GM18868 (cell line): ENCODE results near the gene CCDC80.

Experiments used
- ATAC-seq: cut with Tn5 transposase; IDR thresholded peaks from one replicate; pipeline ENCODE4 v1.9.1; 2021; ENCODE audit warnings: mild to moderate bottlenecking, moderate library complexity; ENCODE audit not compliant: unreplicated experiment

Gene CCDC80, protein sequence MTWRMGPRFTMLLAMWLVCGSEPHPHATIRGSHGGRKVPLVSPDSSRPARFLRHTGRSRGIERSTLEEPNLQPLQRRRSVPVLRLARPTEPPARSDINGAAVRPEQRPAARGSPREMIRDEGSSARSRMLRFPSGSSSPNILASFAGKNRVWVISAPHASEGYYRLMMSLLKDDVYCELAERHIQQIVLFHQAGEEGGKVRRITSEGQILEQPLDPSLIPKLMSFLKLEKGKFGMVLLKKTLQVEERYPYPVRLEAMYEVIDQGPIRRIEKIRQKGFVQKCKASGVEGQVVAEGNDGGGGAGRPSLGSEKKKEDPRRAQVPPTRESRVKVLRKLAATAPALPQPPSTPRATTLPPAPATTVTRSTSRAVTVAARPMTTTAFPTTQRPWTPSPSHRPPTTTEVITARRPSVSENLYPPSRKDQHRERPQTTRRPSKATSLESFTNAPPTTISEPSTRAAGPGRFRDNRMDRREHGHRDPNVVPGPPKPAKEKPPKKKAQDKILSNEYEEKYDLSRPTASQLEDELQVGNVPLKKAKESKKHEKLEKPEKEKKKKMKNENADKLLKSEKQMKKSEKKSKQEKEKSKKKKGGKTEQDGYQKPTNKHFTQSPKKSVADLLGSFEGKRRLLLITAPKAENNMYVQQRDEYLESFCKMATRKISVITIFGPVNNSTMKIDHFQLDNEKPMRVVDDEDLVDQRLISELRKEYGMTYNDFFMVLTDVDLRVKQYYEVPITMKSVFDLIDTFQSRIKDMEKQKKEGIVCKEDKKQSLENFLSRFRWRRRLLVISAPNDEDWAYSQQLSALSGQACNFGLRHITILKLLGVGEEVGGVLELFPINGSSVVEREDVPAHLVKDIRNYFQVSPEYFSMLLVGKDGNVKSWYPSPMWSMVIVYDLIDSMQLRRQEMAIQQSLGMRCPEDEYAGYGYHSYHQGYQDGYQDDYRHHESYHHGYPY

DNA sequence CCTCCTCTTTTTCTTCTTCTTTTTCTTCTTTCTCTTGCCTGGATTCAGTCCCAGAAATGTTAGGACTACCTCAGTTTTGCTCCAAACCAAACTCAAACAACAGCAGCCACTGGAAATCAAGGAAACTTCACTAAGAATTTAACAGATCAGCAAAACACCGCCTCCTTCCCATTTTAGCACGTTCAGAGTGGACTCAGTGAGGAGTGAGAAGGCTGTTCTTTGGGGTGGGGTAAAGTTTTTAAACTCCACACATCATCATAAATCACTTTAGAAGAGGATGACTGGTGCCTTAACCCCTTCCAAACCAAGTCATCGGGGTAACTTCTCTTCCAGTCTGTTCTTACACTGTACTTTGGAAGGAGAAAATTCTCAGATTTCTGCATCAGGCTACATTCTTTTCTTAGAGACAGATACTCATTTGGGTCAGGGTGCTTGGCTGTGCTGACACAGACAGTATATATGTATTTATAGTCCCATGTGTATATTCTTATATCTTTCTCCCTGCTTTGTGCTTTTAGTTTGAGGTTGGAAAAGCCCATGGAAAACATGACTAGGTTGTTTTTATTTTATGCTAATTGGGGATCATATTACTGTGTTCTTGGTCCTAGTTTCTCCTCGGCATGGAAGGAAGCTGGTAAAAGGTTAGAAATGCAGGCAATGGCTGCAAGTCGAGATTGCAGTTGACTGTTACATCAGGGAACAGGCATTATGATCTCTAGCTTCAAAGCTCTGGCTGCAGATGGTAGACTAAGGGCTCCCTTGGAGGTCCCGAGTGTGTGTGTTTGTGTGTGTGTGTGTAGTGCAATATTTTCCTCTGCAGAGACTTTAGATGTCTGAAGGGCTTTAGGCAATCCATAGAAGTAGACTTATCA, at the start of gene CCDC80:
TSS of gene CCDC80 (minus strand) at position 214 of the 872 bp plus-strand sequence. CDS start 1,238 bp downstream, outside the sequence.
- no peak for ATAC-seq

DNA sequence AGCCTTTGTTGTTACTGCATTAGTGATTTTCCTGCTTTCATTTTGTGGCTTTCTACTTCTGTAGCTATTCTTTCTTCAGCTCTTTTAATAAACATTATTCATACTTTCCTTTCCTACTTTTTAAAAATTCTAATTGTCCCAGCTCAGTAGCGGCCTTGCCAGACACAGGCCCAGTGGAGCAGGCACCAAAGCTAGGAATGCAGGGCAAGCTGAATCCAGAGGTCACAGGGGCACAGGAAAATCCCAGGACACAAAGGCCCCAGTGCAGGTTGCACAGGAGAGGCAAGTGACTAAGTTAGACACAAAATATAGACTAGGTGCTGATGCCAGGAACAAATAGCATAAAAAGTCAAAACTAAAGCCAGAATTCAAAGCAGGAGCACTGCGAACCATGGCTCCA, 49.0 kb upstream of the CCDC80 start:
- no peak for ATAC-seq

DNA sequence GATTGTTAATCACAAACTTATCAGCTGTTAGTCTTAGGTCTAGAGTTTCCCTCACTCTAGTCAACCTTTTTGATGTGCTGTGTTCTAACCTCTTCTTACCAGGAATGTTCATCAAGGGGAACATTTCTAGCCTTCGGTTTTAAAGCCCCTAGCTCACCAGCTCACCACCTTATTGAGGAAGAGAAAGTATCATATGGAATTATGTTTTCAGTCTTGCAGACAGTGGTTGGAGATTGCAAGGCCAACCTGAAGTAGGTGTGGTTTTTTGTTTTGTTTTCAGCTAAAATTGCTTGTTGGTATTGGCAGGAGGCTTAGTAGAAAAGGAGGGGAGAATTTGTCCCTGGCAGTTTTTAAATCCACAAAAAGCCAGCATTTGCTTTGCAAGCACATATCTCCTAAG, 48.4 kb upstream of the CCDC80 start:
- no peak for ATAC-seq

DNA sequence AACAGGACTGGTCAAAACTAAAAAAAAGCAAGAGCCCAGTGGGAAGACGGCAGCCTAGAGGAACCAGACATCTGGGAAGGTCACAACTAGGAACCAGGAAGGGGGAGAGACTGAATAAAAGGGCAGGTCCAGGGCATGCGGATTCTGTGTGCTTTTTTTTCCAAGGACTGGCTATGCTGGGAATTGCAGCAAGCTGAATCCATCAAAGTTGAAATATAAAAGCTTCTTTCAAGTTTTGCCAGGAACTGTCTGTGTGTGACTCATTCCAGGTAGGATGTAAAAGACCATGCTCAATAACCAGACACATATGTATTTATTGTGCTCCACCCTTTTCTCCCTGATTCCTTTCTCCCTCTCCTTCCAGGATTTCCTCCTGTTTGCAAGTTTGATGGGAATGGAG, 47.9 kb upstream of the CCDC80 start:
- no peak for ATAC-seq

DNA sequence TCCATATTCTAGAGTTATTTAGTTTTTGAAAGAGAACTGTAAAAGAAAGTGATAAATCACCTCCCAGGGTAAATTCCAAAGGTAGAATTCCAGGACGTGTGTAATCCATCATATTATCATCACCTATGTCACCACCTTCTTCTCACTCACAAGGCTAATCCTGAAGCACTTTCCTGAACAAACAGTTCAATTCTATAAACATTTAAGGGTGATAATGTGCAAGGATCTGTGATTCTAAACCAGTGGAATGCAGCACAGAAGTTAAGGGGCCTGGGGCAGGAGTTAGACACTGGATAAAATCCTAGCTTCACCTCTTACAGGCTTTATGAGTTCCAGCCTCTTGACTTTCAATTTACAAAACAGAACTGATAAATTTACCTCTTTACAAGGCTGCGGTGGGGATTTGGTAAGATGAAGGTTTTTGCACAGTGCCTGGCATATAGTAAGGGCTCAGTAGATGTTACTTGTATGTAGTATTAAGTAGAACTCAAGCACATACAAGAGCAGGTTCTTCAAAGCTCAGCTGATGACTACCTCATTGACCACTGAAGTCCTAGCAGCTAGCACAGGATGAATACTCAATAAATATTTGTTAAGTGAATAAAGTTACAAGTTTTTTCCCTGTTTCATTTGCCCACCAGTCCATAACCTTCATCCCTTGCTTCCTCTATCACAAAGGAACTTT, 47.3 kb upstream of the CCDC80 start:
- ATAC-seq: no peak

DNA sequence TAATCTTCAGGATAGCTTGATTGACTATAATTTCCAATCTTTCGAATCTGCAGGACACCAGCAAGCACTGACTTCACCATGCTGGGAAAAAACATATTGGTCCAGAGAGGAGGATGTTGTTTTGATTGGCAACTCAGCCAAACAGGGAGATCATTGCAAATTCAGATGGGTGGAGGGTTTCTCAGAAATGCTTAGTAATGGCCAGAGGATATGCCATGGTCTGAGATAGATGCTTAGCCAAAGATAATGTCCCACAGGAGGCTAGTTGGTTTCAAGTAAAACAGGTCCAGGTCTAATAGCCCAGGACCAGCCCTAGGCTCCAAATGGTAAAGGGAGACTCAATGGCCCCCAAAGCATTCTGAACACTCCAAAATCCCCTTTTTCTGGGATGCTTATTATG, 46.7 kb upstream of the CCDC80 start:
- no peak for ATAC-seq

DNA sequence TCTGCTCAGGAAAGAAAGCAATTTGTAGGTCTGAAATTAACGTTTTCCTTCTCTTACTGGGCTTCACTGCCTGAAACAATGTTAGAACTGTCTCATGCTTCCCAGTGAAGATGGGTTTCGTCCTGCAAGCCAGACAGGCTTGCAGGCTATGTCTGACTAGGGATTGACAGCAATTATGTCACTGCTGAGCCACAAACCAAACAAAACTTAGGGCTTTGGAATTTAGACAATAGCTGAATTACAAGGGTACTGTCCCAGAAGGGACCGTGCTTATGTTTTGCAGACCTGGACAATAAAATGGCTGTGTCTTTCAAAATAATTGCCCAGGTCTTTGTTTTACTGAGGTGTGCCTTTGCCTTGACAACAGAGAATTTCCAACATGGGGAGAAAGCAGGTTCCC, 46.3 kb upstream of the CCDC80 start:
- ATAC-seq: no peak

DNA sequence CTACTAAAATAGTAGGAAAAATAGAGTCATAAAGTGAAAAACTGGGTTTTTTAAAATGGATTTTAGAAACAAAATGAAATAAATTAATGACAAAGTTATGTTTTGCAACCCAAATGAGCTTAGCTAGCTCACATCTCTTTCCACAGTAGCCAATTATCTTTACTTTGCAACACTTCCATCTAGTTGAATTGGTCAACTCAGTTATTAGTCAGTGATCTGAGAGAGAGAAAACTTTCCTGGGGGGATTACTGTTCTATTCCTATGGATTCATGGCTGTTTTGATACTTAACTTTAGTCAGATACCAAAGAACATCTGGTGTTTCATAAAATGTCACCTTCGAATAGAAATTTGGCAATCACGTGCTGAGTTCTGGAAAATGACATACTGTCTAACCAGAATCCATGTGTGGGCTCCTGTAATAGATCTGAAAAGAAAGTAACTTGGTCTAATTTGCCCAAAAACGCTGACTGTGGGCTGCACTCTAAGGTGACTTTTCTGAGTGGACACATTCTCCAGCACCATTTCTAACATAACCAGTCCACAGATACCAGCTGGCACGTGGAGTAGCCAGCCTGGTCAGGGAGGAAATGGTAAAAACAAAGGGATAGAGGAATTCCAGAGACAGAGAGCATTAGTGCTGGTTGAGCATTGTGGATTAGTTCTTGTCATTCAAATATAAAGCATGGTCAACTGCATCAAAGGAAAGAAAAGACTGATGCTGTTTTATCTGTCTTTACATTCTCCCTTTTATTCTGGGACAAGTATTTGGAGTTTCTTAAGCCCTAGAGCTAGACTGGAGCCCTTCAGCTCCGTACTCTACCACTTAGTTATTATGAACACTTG, 45.2 kb upstream of the CCDC80 start:
- no peak for ATAC-seq

DNA sequence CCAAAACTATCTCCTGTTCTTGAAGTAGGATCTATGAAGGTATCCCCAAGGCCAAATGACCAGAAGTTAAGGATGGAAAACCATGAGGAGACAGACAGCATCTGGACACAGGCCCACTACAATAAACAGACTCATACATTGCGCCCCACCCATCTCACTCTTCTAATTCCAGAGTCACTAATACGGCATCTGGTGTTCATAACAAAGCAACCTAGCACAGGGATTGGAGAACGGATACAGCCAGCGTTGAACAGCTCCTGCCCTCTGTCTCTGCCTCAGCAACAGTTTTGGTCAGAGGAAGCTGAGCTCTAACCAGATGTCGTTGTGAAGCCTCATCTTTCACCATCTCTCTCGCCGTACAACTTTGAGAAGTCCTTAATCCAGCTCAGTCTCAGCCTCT, 44.5 kb upstream of the CCDC80 start:
- no peak for ATAC-seq

DNA sequence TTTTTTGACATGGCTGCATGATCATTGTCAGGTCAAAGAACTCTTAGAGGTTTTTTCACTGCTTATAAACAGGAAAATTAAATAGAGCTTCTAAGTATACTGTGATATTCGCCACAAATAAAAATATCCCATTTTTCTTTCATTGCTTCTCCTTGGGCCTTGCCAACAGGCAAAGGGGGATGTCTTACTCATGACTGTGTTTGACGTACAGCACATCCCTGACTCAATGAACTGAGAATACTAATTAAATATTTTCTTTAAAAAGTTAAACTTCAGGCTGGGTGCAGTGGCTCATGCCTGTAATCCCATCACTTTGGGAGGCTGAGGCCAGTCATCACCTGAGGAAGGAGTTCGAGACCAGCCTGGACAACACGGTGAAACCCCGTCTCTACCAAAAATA, 41.4 kb upstream of the CCDC80 start:
- ATAC-seq: no peak

DNA sequence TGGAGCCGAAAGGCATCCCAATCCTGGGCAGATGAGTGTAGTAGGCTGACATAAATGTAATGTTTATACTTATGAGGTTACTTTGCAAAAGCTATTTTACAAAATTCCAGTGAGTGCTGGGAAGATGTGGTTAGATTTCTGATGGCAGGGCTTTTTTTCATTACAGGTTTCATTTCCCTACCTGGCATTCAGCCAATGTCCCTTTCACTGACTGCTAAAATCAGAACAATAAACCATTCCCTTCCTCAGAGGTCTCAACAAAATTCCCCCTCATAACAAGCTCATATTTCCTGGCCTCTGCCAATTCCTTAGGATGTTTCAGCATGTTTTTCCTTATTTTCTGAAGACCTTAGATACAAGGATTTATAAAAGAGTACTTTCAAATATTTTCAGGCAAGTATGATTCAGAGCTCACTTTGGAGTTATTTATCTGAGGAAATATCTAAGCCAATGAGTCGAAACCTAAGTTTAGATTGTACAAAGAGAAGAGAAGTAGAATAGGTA, 40.9 kb upstream of the CCDC80 start:
- ATAC-seq: no peak

DNA sequence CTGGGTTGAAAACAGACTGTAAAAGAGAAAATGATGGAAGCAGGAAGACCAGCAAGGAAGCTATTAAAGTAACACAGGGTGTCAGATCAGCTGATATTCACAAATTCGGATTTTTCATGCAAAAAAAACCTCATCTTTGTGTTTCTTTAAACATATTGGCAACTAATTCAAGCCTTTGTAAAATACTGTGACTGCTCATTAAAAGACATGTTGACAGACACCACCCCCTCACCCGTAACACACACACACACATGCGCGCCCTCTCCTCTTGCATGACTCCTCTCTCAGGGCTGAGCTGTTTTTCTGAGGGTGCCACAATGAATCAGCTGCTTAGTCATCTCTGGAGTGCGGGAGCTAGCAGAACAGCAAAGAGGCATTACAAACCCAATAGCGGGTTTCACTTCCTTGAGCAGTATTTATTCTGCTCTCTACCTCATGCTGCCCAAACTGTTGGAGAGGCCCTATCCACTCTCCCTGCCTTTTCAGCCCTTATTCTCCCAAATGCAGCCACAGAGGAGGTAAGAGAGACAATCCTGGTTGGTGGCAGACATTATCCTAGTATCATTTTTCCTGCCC, 35.8 kb upstream of the CCDC80 start:
- peak; percentile 99 for ATAC-seq

DNA sequence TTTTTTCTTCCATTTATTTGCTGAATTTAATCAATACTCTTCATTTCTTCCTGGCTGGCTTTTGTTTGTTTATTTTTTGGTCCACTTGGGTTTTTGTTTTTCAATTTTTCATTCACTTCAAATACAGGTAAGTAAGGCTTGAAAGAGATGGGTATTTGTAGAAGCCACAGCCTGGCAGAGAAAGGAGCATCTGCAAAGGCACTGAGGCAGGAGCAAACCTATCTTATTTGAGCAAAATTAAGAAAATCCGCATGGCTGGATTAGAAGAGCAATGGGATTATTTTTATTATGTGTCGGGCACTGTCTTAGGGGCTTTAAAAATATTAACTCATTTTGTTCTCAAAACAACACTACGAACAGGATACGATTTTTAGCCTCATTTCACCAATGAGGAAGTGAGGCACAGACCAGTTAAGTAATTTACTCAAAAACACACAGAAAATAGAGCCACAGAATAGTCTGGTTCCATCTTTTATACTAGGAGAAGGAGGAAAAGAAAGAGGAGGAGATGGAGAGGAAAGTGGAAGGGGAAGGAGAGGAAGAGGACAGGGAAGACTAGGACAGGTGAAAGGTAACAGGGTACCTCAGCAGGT, 35.1 kb upstream of the CCDC80 start:
- ATAC-seq: no peak

DNA sequence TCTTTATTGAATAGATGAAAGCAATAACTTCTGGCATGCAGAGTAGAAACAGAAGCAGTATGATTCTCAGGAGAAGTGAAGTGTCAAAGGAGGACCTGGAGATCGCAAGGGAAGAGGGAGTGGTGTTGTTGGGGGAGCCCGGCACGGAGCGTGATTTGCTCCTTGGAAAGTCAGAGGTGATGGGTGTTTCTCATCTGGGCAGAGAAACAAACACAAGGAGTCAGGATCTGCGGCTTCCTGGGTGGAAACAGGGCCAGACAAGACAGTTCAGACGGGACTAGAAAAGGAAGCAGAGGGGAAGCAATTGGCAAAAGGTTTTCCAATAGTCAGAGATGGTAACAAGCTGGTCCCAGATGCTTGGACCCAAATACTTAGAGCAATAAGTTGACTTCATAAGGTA, 34.4 kb upstream of the CCDC80 start:
- ATAC-seq: no peak

DNA sequence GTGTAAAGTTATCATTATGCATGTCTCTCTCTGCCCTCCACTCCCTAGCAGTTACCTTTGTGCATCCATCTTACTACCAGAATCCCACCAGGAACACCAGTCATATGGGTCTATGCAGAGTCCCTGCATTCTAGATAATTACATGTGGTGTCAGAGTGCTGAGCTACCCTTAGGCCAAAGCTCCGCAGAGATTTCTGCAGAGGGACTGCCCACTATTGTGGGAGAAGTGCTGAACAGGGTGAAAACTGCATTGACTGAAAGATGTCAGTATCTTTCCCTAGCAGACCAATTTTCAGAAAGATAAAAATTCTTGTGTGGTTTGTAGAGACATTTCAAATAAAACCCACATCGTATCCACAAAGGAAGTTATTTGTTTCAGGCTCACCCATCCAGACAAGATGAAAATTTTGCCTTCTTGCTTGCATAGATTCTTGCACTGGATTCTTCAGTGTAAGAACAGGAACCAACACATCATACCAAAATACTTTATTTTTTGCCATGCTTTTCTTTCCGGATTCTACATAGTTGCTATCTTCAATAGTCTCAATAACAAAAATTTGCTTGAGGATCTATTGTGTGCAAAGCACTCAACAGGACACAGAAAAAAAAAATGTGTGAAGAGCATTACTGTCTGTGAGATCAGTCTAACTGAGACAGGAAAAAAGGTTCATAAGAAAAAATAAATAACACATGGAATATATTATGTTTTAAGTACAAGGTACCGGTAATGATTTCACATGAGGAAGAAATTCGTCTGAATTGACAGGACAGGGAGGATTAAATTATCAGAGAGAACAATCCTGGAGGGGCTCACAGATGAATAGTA, 32.0 kb upstream of the CCDC80 start:
- ATAC-seq: no peak

DNA sequence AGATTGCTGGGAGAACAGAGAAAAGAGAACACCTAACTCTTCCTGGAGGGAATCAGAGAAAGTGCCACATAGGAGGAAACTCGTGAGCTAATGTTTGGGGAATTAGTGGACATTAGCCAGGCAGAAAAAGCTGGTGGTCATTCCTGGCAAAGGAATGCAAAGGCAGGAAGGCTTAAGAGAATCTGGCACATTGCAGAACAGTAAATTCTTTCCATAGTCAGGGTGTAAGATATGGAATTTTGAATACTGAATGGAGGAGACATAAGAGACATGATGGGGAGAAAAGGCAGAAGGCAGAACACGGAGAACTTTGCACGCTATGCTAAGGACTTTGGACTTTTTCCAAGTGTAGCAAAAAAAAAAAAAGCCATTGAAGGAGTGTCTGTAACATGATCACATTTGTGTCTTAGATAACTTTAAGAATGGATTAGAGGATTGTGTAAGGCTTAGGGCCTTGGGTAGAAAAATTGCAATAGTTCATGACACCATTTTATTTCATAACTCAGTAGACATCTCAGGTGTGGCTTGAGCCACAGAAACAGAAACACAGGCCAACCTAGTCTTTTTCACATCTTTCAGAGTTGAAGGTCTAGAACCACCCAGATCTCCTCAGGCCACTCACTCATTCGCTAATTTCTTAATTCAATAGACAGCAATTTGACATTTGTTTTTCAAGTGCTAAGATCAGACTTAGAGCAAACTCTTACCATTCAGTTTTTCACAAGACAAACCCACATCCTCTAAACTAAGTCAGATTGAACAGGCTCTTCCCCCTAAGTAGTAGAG, 31.2 kb upstream of the CCDC80 start:
- no peak for ATAC-seq

DNA sequence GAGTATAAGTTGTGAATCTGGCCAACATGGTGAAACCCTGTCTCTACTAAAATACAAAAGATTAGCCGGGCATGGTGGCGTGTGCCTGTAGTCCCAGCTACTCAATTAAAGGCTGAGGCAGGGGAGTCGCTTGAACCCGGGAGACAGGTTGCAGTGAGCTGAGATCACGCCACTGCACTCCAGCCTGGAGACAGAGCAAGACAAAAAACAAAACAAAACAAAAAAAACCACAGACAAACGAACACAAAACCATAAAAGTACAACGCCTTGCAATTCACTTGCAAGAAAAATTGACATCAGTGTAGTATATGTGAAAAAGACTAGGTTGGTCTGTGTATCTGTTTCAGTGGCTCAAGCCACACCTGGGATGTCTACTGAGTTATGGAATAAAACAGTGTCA, 29.9 kb upstream of the CCDC80 start:
- ATAC-seq: no peak
